ENCODE data around the gene PSMA3. TPM values are rescaled to one million over a fixed set of nuclear protein-coding genes. Genes with fewer than 3 reads are reported as not detected.

Gene PSMA3
- total RNA-seq: 103 and 141 TPM in 2 replicates

DNA sequence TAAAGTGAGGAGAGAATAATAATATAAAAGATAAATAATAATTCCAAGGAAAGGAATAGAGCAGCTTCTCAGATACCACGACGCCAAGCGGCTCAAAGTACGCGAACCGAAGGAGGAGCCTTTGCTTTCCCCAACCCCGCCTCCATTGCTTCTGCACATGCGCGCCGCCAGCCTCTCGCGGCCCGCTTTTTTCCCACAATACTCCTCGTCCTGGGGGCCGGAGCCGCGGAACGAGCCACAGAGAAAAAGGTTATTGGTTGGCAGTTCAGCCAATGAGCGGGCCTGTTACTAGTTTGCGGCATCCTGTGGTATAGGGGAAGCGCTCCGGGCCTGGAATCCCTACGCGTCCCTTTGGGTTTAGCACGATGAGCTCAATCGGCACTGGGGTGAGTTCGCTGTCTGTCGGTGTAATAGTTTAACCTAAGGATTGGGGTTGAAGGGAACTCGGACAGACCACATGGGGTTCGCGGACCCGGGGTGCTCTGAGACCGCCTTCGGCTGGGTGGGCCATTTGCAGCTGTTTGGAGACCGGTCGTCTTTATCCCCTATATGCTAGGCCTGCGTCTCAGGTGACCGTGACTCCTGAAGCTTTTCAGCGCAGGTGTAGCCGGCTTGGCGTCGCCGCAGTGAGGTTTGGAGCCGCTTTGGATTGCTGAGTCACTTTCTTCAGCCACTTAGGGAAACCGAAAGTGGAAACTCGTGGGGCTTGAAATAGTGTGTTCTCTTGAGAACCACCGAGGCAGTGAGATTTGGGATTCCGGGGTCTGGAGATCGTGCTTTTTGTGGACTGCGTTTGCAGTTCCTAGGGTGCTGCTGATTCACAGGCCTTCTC, at the start of gene PSMA3:
Gene PSMA3, plus strand, starts transcription at position 288 of the 832 bp plus-strand sequence. Its CDS starts 78 bp downstream, at position 366.

GRCh38 chr14:58199726-58200479, 44.7 kb upstream of the PSMA3 start, which contains the start of gene ACTR10:
Gene ACTR10 (plus strand): TSS chr14:58200149. CDS start chr14:58200218, 69 bp downstream.

DNA sequence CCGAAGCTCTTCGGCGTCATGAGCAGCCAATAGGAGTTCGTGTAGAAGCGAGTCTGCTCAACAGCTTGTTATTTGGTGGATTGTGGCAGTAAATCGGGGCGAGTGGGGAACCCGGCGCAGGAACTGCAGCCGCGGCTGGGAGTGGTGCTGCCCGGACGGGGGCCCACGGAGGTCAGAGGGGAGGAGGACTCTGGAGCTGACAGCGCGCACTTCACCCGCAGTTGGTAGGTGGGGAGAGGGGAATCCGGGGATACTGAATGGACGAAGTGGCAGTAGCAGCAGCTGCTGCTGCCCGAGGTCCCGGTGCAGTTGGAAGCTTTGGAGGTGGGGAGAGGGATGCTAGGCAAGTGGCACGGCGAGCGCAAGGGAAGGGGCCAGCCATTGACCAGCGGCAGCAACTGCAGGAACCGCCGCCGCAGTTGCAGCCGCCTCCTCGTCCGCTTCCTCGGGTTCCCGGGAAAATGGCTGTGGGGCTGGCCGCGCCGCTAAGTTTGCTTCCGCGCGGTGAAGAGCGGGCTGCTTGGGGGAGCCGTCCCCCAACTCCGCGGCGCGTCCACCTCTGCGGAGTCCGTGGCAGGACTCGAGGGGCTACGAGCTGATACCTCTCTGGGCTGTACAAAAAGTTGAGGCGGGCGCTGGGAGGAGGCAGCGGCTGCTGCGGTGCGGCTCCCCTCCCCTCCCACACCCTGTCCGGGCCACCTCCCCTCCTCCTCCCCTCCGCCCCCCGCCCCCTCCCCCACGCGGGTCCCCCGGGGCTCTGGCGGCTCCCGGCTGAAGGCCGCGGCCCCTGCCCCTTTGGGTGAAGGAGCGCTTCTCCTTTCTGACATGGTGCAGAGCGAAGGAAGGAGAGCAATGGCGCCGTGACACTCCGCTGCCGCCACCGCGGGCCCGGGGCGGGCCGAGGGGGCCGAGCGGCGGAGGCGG, 54.1 kb downstream of the PSMA3 start, which contains the start of gene ARID4A:
Gene ARID4A, plus strand, starts transcription at position 79 of the 924 bp plus-strand sequence. CDS start 1,300 bp downstream, outside the sequence.

Other genes with a start within 250 kb of the PSMA3 start
- 2.1 and 2.2 TPM in 2 replicates for gene ARMH4, start 92.6 kb upstream of the PSMA3 start, total RNA-seq
- gene ACTR10, start 44.7 kb upstream of the PSMA3 start, total RNA-seq: 109 and 136 TPM in 2 replicates
- 1.8 and 3.6 TPM in 2 replicates for gene ARID4A, start 53.7 kb downstream of the PSMA3 start, total RNA-seq
- not detected in 2 replicates for gene TOMM20L, start 151.1 kb downstream of the PSMA3 start, total RNA-seq
- 26.4 and 70.0 TPM in 2 replicates for gene TIMM9, start 182.7 kb downstream of the PSMA3 start, total RNA-seq
- gene KIAA0586, start 182.9 kb downstream of the PSMA3 start, total RNA-seq: 4.9 and 9.4 TPM in 2 replicates